ENCODE measurements around the gene RAB27A. TPM values are rescaled to one million over a fixed set of nuclear protein-coding genes. Genes with fewer than 3 reads are reported as not detected.
"Not testable (repeated sequence)": the region's sequence is repeated elsewhere in the genome, so short reads cannot be mapped to it uniquely, and the experiment has no call there.

The RAB27A gene
- polyA plus RNA-seq, 1 donor (not counting 4 experiments of a cell fraction or from before 2014, with no cell fraction given): 10.8 TPM

DNA sequence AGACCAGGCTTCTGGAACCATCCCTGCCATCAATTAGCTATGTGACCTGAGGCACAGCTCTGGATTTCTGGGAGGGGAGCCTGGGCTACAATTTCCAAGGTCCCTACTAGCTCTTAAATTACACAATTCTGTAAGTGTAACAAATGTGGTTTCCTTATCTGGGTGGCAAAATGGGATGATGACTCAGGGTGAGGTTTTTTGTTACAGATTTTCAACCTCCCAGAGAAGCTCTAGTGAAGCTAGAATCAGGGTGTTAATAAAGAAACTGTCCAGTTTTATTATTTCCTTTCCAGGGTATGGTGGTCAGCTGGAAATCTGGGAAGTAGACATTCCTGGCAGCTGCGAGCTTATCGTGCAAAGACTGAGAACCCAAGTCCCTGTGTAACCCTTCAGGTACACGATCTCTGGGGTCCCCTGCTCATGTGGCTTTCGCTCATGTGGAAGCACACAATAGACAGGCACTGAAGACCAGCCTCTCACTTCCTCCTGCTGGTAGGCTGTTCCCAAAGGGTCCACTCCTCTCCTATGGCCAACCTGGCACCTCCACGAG is 7.3 kb downstream of the RAB27A start:
- Histone ChIP-seq H3K4me1 (ENCODE audit: control insufficient read depth, extremely low read depth, insufficient read depth, low read length) (peaks cover 17% of the 10 kb centered on the region), H3K27ac (ENCODE audit: control insufficient read depth, insufficient read depth, low read length) (no peak overlapping the region), H3K9me3 (ENCODE audit: control insufficient read depth, low read depth, low read length) (no peaks in the 10 kb centered on the region), H4K20me1 (ENCODE audit: control insufficient read depth, extremely low read depth, insufficient read depth, low read length) (no peaks in the 10 kb centered on the region), H3K36me3 (ENCODE audit: control insufficient read depth in 2 of 2, extremely low read depth in 1 of 2, insufficient read depth in 2 of 2, low read length in 2 of 2) (no peaks in the 10 kb centered on the region), H3K27me3 (ENCODE audit: control insufficient read depth, extremely low read depth, insufficient read depth, low read length) (no peaks in the 10 kb centered on the region), H3K9me1 (ENCODE audit: control insufficient read depth, extremely low read depth, insufficient read depth, low read length) (no peaks in the 10 kb centered on the region), H3K9ac (ENCODE audit: control insufficient read depth, extremely low read depth, insufficient read depth, low read length) (no peak overlapping the region), H2AFZ (ENCODE audit: control insufficient read depth, low read length) (no peak overlapping the region), H3K4me2 (ENCODE audit: control insufficient read depth, extremely low read depth, insufficient read depth, low read depth, low read length) (peak overlapping the region; percentile 29), H3K4me3 (ENCODE audit: control insufficient read depth in 2 of 3, extremely low read depth in 1 of 3, insufficient read depth in 2 of 3, low read depth in 1 of 3, low read length in 3 of 3) (no peak overlapping the region), H3K79me2 (ENCODE audit: control insufficient read depth, insufficient read depth, low read length) (no peaks in the 10 kb centered on the region)
- DNase-seq (ENCODE audit: low read depth, low spot score) (no peak), FAIRE-seq (no peak)
- TF ChIP-seq EZH2 (IDR thresholded peaks at IDR 0.05; ENCODE audit: low read length): no peak
- TF ChIP-seq, protein P1, sequence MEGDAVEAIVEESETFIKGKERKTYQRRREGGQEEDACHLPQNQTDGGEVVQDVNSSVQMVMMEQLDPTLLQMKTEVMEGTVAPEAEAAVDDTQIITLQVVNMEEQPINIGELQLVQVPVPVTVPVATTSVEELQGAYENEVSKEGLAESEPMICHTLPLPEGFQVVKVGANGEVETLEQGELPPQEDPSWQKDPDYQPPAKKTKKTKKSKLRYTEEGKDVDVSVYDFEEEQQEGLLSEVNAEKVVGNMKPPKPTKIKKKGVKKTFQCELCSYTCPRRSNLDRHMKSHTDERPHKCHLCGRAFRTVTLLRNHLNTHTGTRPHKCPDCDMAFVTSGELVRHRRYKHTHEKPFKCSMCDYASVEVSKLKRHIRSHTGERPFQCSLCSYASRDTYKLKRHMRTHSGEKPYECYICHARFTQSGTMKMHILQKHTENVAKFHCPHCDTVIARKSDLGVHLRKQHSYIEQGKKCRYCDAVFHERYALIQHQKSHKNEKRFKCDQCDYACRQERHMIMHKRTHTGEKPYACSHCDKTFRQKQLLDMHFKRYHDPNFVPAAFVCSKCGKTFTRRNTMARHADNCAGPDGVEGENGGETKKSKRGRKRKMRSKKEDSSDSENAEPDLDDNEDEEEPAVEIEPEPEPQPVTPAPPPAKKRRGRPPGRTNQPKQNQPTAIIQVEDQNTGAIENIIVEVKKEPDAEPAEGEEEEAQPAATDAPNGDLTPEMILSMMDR (optimal IDR thresholded peaks at IDR 0.05 in 1 of 3, IDR thresholded peaks at IDR 0.05 in 1 of 3, conservative IDR thresholded peaks at IDR 0.05 in 1 of 3; ENCODE audit: extremely low read depth in 1 of 3, insufficient read depth in 2 of 3, low read length in 3 of 3): no peak
- dilution Hi-C loops (cut with MboI; ENCODE audit: extremely low pct_ligation_motif_present, low sequenced_read_pairs): no loop called here

DNA sequence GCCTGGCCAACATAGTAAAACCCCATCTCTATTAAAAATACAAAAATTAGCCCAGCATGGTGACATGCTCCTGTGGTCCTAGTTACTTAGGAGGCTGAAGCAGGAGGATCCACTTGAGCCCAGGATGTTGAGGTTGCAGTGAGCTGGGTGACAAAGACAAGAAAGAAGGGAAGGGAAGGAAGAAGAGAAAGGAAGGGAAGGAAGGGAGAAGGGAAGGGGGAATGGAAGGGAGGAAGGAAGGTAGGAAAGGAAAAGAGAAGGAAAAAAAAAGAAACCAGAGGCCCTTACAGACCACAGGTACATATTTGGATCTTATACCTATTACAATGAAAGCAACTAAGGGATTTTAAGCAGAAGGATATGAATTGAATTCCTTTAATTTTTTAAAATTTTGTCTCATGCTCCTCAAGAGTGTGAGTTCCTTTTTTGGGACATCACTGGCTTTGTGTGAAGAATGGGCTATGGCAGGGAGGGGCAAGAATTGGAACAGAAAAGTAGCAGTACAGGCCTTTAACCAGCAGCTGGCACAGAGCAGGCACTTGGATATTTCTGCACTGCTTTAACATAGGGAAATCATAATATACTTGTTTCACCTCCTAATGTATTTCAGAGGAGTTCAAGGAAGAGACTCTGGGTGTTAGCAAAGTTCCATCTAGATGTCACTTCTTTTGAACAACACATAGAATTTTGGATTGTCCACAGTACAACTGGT is 7.9 kb downstream of the RAB27A start:
- Histone ChIP-seq H3K9me1 (ENCODE audit: control insufficient read depth, extremely low read depth, insufficient read depth, low read length) (no peaks in the 10 kb centered on the region), H3K27ac (ENCODE audit: control insufficient read depth, insufficient read depth, low read length) (no peak overlapping the region), H3K36me3 (ENCODE audit: control insufficient read depth in 2 of 2, extremely low read depth in 1 of 2, insufficient read depth in 2 of 2, low read length in 2 of 2) (no peaks in the 10 kb centered on the region), H3K4me1 (ENCODE audit: control insufficient read depth, extremely low read depth, insufficient read depth, low read length) (peaks cover 17% of the 10 kb centered on the region), H3K79me2 (ENCODE audit: control insufficient read depth, insufficient read depth, low read length) (no peaks in the 10 kb centered on the region), H3K27me3 (ENCODE audit: control insufficient read depth, extremely low read depth, insufficient read depth, low read length) (no peaks in the 10 kb centered on the region), H3K4me3 (ENCODE audit: control insufficient read depth in 2 of 3, extremely low read depth in 1 of 3, insufficient read depth in 2 of 3, low read depth in 1 of 3, low read length in 3 of 3) (no peak overlapping the region), H3K4me2 (ENCODE audit: control insufficient read depth, extremely low read depth, insufficient read depth, low read depth, low read length) (peak overlapping the region; percentile 29), H3K9me3 (ENCODE audit: control insufficient read depth, low read depth, low read length) (no peaks in the 10 kb centered on the region), H2AFZ (ENCODE audit: control insufficient read depth, low read length) (no peak overlapping the region), H3K9ac (ENCODE audit: control insufficient read depth, extremely low read depth, insufficient read depth, low read length) (no peak overlapping the region), H4K20me1 (ENCODE audit: control insufficient read depth, extremely low read depth, insufficient read depth, low read length) (no peaks in the 10 kb centered on the region)
- TF ChIP-seq EZH2 (IDR thresholded peaks at IDR 0.05; ENCODE audit: low read length): no peak
- TF ChIP-seq, protein P1 (optimal IDR thresholded peaks at IDR 0.05 in 1 of 3, IDR thresholded peaks at IDR 0.05 in 1 of 3, conservative IDR thresholded peaks at IDR 0.05 in 1 of 3; ENCODE audit: extremely low read depth in 1 of 3, insufficient read depth in 2 of 3, low read length in 3 of 3): no peak
- DNase-seq (ENCODE audit: low read depth, low spot score): no peak
- dilution Hi-C loops (cut with MboI; ENCODE audit: extremely low pct_ligation_motif_present, low sequenced_read_pairs): no loop called here
- no peak for FAIRE-seq

DNA sequence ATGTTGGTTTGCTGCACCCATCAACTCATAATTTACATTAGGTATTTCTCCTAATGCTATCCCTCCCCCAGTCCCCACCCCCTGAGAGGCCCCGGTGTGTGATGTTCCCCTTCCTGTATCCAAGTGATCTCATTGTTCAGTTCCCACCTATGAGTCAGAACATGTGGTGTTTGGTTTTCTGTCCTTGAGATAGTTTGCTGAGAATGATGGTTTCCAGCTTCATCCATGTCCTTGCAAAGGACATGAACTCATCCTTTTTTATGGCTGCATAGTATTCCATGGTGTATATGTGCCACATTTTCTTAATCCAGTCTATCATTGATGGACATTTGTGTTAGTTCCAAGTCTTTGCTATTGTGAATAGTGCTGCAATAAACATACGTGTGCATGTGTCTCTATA is 9.0 kb downstream of the RAB27A start:
- dilution Hi-C loops (cut with MboI; ENCODE audit: extremely low pct_ligation_motif_present, low sequenced_read_pairs); H3K79me2 ChIP-seq (ENCODE audit: control insufficient read depth, insufficient read depth, low read length); H3K9ac ChIP-seq (ENCODE audit: control insufficient read depth, extremely low read depth, insufficient read depth, low read length); H3K4me3 ChIP-seq (ENCODE audit: control insufficient read depth in 2 of 3, extremely low read depth in 1 of 3, insufficient read depth in 2 of 3, low read depth in 1 of 3, low read length in 3 of 3); H3K9me3 ChIP-seq (ENCODE audit: control insufficient read depth, low read depth, low read length); H3K27ac ChIP-seq (ENCODE audit: control insufficient read depth, insufficient read depth, low read length); H3K4me2 ChIP-seq (ENCODE audit: control insufficient read depth, extremely low read depth, insufficient read depth, low read depth, low read length); H3K27me3 ChIP-seq (ENCODE audit: control insufficient read depth, extremely low read depth, insufficient read depth, low read length); H3K36me3 ChIP-seq (ENCODE audit: control insufficient read depth in 2 of 2, extremely low read depth in 1 of 2, insufficient read depth in 2 of 2, low read length in 2 of 2); H4K20me1 ChIP-seq (ENCODE audit: control insufficient read depth, extremely low read depth, insufficient read depth, low read length); FAIRE-seq; DNase-seq (ENCODE audit: low read depth, low spot score); H2AFZ ChIP-seq (ENCODE audit: control insufficient read depth, low read length); H3K9me1 ChIP-seq (ENCODE audit: control insufficient read depth, extremely low read depth, insufficient read depth, low read length): not testable (repeated sequence)
- peaks cover 17% of the 10 kb centered on the region for H3K4me1 ChIP-seq (ENCODE audit: control insufficient read depth, extremely low read depth, insufficient read depth, low read length)
